SK-N-SH treated with all-trans-retinoic acid at 6 μM for 48 hours (cell line): ENCODE measurements around the gene TSSK2.

Experiments
- ATAC-seq: fragments of 200-7000 bp; cut with Tn5 transposase; 3 replicates; pipeline ENCODE4 v1.9.1; 2020; ENCODE audit warnings: mild to moderate bottlenecking, moderate library complexity
- BACH2 ChIP-seq: fragments of 250-450 bp; sonication (Bioruptor Pico); IDR thresholded peaks from 2 replicates; pipeline ENCODE4 v1.9.0; 2021; ENCODE audit warnings: mild to moderate bottlenecking, borderline replicate concordance
- ESRRG ChIP-seq: fragments of 250-450 bp; sonication (Bioruptor Pico); IDR thresholded peaks from 2 replicates; pipeline ENCODE4 v1.6.1; 2021; ENCODE audit warnings: mild to moderate bottlenecking
- GLIS3 ChIP-seq: fragments of 250-450 bp; sonication (Bioruptor Pico); IDR thresholded peaks from 2 replicates; pipeline ENCODE4 v1.5.0; 2020; ENCODE audit warnings: mild to moderate bottlenecking, moderate library complexity
- ISL1 ChIP-seq: fragments of 250-450 bp; sonication (Bioruptor Pico); IDR thresholded peaks from 2 replicates; pipeline ENCODE4 v2.1.2; 2022; ENCODE audit warnings: mild to moderate bottlenecking, moderate library complexity
- OSR1 ChIP-seq: fragments of 250-450 bp; sonication (Bioruptor Pico); IDR thresholded peaks from 2 replicates; pipeline ENCODE4 v1.8.0; 2022; ENCODE audit warnings: moderate library complexity, mild to moderate bottlenecking, inconsistent platforms
- PPARA ChIP-seq: fragments of 250-450 bp; sonication (Bioruptor Pico); IDR thresholded peaks from 2 replicates; pipeline ENCODE4 v1.5.0; 2020; ENCODE audit warnings: mild to moderate bottlenecking, borderline replicate concordance
- RARB ChIP-seq: fragments of 250-450 bp; sonication (Bioruptor Pico); IDR thresholded peaks from 2 replicates; pipeline ENCODE4 v1.8.0; 2021; ENCODE audit warnings: mild to moderate bottlenecking, moderate library complexity
- SNAI2 ChIP-seq: fragments of 250-450 bp; sonication (Bioruptor Pico); IDR thresholded peaks from 2 replicates; pipeline ENCODE4 v1.5.0; 2020; ENCODE audit warnings: mild to moderate bottlenecking, moderate library complexity
- TCF4 ChIP-seq: fragments of 250-450 bp; sonication (Bioruptor Pico); IDR thresholded peaks from 2 replicates; pipeline ENCODE4 v1.8.0; 2021; ENCODE audit warnings: mild to moderate bottlenecking, moderate library complexity, borderline replicate concordance
- TOX ChIP-seq: fragments of 250-450 bp; sonication (Bioruptor Pico); IDR thresholded peaks from 2 replicates; pipeline ENCODE4 v1.8.0; 2021; ENCODE audit warnings: mild to moderate bottlenecking, moderate library complexity, borderline replicate concordance
- ZFP3 ChIP-seq: fragments of 250-450 bp; sonication (Bioruptor Pico); IDR thresholded peaks from 2 replicates; pipeline ENCODE4 v1.5.0; 2020; ENCODE audit warnings: mild to moderate bottlenecking, moderate library complexity
- ZFP30 ChIP-seq: fragments of 450-650 bp; formaldehyde crosslinking; IDR thresholded peaks from 2 replicates; pipeline ENCODE4 v1.5.0; 2022; ENCODE audit warnings: mild to moderate bottlenecking, moderate library complexity
- ZNF565 ChIP-seq: fragments of 450-650 bp; formaldehyde crosslinking; conservative IDR thresholded peaks from 2 replicates; pipeline ENCODE4 v1.5.0; 2020; ENCODE audit warnings: low read depth, mild to moderate bottlenecking, moderate library complexity
- ZNF70 ChIP-seq: fragments of 450-650 bp; formaldehyde crosslinking; IDR thresholded peaks from 2 replicates; pipeline ENCODE4 v1.5.0; 2020; ENCODE audit warnings: mild to moderate bottlenecking, moderate library complexity
- ZNF8 ChIP-seq: fragments of 450-650 bp; formaldehyde crosslinking; IDR thresholded peaks from 2 replicates; pipeline ENCODE4 v1.5.0; 2020; ENCODE audit warnings: mild to moderate bottlenecking, moderate library complexity
- TF ChIP-seq, protein P1 (sequence below): fragments of 250-450 bp; sonication (Bioruptor Pico); IDR thresholded peaks from 2 replicates; pipeline ENCODE4 v1.5.1; 2021; ENCODE audit warnings: mild to moderate bottlenecking, moderate library complexity
- TF ChIP-seq, protein P2 (sequence below): fragments of 250-450 bp; sonication (Bioruptor Pico); IDR thresholded peaks from 2 replicates; pipeline ENCODE4 v1.8.0; 2021; ENCODE audit warnings: low read depth, mild to moderate bottlenecking, moderate library complexity, borderline replicate concordance
- TF ChIP-seq, protein P3 (sequence below): fragments of 250-450 bp; sonication (Bioruptor Pico); IDR thresholded peaks from 2 replicates; pipeline ENCODE4 v1.5.0; 2020; ENCODE audit warnings: mild to moderate bottlenecking, moderate library complexity
- TF ChIP-seq, protein P4 (sequence below): fragments of 250-450 bp; sonication (Bioruptor Pico); IDR thresholded peaks from 2 replicates; pipeline ENCODE4 v1.8.0; 2020; ENCODE audit warnings: mild to moderate bottlenecking, moderate library complexity, borderline replicate concordance

TSSK2 gene

DNA sequence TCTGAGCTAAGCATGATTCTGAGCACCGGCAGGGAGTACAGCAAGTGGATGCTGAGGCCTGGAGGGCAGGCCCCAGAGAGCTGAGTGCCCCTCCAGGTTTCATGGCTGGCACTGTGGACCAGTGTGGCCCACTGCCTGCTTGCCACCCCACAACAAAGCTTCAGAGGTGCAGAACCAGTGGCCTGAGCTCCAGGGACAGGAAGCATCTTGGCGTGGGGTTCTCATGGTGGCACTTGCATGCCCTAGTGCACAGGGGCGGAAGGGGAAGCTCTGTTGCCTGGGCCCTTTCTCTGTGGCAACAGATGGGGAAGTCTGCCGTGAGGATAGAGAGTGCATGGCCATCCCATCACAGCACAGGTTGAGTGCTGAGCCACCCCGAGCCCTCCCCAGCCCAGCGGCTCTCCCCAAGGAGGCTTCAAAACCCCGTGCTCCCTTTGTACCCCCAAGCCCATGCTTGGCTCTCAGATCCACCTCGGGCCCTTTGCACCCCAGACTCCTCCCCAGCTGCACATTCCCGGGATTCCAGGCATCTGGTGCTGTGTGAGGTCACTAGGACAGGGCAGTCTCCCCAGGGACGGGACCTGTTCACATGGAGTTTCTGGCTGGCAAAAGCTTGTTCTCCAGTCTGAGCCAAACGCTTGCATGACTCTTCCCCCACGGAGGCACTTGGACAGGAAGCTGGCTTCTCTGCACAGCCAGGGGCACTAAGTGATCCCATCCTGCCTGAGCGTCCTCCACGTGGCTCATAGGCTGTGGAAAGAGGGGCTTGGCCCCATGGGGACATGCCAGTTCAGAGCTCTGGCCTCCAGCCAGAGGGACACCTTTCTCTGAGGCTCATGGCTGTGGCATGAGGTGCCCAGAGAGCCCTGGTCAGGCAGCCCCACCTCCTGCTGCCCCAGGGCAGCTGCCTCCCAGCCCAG, 43.3 kb downstream of the TSSK2 start (continued):
- TF ChIP-seq, protein P1, sequence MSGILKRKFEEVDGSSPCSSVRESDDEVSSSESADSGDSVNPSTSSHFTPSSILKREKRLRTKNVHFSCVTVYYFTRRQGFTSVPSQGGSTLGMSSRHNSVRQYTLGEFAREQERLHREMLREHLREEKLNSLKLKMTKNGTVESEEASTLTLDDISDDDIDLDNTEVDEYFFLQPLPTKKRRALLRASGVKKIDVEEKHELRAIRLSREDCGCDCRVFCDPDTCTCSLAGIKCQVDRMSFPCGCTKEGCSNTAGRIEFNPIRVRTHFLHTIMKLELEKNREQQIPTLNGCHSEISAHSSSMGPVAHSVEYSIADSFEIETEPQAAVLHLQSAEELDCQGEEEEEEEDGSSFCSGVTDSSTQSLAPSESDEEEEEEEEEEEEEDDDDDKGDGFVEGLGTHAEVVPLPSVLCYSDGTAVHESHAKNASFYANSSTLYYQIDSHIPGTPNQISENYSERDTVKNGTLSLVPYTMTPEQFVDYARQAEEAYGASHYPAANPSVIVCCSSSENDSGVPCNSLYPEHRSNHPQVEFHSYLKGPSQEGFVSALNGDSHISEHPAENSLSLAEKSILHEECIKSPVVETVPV (CRISPR knock-in tag): no peak
- no peak for TF ChIP-seq ISL1 (CRISPR knock-in tag)
- TF ChIP-seq, protein P2, sequence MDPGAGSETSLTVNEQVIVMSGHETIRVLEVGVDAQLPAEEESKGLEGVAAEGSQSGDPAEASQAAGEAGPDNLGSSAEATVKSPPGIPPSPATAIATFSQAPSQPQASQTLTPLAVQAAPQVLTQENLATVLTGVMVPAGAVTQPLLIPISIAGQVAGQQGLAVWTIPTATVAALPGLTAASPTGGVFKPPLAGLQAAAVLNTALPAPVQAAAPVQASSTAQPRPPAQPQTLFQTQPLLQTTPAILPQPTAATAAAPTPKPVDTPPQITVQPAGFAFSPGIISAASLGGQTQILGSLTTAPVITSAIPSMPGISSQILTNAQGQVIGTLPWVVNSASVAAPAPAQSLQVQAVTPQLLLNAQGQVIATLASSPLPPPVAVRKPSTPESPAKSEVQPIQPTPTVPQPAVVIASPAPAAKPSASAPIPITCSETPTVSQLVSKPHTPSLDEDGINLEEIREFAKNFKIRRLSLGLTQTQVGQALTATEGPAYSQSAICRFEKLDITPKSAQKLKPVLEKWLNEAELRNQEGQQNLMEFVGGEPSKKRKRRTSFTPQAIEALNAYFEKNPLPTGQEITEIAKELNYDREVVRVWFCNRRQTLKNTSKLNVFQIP (CRISPR knock-in tag): no peak
- TF ChIP-seq ZNF8 (CRISPR knock-in tag): no peak
- TF ChIP-seq TOX (CRISPR knock-in tag): no peak
- no peak for TF ChIP-seq BACH2
- TF ChIP-seq, protein P3, sequence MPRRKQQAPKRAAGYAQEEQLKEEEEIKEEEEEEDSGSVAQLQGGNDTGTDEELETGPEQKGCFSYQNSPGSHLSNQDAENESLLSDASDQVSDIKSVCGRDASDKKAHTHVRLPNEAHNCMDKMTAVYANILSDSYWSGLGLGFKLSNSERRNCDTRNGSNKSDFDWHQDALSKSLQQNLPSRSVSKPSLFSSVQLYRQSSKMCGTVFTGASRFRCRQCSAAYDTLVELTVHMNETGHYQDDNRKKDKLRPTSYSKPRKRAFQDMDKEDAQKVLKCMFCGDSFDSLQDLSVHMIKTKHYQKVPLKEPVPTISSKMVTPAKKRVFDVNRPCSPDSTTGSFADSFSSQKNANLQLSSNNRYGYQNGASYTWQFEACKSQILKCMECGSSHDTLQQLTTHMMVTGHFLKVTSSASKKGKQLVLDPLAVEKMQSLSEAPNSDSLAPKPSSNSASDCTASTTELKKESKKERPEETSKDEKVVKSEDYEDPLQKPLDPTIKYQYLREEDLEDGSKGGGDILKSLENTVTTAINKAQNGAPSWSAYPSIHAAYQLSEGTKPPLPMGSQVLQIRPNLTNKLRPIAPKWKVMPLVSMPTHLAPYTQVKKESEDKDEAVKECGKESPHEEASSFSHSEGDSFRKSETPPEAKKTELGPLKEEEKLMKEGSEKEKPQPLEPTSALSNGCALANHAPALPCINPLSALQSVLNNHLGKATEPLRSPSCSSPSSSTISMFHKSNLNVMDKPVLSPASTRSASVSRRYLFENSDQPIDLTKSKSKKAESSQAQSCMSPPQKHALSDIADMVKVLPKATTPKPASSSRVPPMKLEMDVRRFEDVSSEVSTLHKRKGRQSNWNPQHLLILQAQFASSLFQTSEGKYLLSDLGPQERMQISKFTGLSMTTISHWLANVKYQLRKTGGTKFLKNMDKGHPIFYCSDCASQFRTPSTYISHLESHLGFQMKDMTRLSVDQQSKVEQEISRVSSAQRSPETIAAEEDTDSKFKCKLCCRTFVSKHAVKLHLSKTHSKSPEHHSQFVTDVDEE (CRISPR knock-in tag): no peak
- no peak for TF ChIP-seq ZNF70 (CRISPR knock-in tag)

DNA sequence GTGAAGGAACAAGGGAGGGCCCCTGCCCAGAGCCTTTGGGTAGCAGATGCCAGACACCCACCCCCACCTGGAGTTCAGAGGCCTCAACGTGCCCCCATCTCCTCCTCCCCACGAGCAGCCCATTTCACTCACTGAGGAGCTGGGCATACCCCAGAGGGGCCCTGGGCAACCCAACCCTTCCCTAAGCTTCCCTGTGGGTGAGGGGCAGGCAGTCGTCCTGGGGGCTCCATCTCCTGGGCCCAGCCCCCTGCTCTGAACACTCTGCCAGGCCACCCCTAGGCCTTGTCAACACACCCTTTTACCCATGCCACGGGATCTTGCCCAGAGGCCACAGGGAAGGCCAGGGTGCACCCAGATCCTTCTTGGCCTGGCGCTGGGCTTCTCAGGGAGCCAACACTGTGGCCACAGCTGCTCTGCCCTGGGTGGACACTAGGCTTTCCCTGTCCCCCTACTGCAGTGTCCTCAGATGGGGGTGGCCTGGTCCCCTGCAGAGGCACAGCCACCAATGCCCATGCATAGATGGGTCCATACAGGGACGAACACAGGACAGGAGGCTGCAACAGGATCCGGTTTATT, 44.0 kb downstream of the TSSK2 start:
- TF ChIP-seq GLIS3 (CRISPR knock-in tag) (no peak), ZNF565 (CRISPR knock-in tag) (no peak), ZNF8 (CRISPR knock-in tag) (no peak), TCF4 (CRISPR knock-in tag) (no peak), RARB (CRISPR knock-in tag) (no peak), ESRRG (CRISPR knock-in tag) (no peak), ISL1 (CRISPR knock-in tag) (no peak), ZFP30 (no peak), SNAI2 (CRISPR knock-in tag) (no peak), ZFP3 (CRISPR knock-in tag) (no peak), OSR1 (CRISPR knock-in tag) (no peak), TOX (CRISPR knock-in tag) (no peak), ZNF70 (CRISPR knock-in tag) (no peak), PPARA (CRISPR knock-in tag) (no peak), BACH2 (no peak)
- TF ChIP-seq, protein P2 (CRISPR knock-in tag): no peak
- TF ChIP-seq, protein P3 (CRISPR knock-in tag): no peak
- TF ChIP-seq, protein P1 (CRISPR knock-in tag): no peak
- TF ChIP-seq, protein P4, sequence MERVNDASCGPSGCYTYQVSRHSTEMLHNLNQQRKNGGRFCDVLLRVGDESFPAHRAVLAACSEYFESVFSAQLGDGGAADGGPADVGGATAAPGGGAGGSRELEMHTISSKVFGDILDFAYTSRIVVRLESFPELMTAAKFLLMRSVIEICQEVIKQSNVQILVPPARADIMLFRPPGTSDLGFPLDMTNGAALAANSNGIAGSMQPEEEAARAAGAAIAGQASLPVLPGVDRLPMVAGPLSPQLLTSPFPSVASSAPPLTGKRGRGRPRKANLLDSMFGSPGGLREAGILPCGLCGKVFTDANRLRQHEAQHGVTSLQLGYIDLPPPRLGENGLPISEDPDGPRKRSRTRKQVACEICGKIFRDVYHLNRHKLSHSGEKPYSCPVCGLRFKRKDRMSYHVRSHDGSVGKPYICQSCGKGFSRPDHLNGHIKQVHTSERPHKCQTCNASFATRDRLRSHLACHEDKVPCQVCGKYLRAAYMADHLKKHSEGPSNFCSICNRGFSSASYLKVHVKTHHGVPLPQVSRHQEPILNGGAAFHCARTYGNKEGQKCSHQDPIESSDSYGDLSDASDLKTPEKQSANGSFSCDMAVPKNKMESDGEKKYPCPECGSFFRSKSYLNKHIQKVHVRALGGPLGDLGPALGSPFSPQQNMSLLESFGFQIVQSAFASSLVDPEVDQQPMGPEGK (CRISPR knock-in tag): no peak
- no peak for ATAC-seq
